ENCODE results near the gene HSPH1.
A peak's percentile ranks its signal among the peaks of the same experiment; 100 is the strongest.

Gene HSPH1

GRCh38 chr13:31107109-31107508, 54.6 kb downstream of the HSPH1 start:
- Histone ChIP-seq H2BK15ac (replicated peaks; ENCODE audit: low read depth) (no peak overlapping the region), H3K36me3 (ENCODE audit: control insufficient read depth, insufficient read depth, low read length) (no peaks in the 10 kb centered on the region), H3K9ac (ENCODE audit: low read length) (no peak overlapping the region), H4K5ac (ENCODE audit: low read length) (no peak overlapping the region), H3K79me2 (ENCODE audit: control insufficient read depth, insufficient read depth, low read length) (no peaks in the 10 kb centered on the region), H3K56ac (ENCODE audit: low read length) (no peak overlapping the region), H3K23ac (ENCODE audit: low read length) (no peak overlapping the region), H3K4me2 (ENCODE audit: low read length) (no peak overlapping the region), H3K27me3 (ENCODE audit: insufficient read depth, low read length, poor library complexity) (no peaks in the 10 kb centered on the region), H3K18ac (ENCODE audit: low read length) (no peak overlapping the region), H3K79me1 (ENCODE audit: low read length) (no peaks in the 10 kb centered on the region), H3K4ac (ENCODE audit: low read depth, low read length) (no peak overlapping the region), H3K27ac (ENCODE audit: low read depth, low read length) (no peak overlapping the region), H3K4me3 (ENCODE audit: low read length) (no peak overlapping the region), H2AK5ac (ENCODE audit: low read length) (no peak overlapping the region), H4K8ac (ENCODE audit: low read depth, low read length) (no peak overlapping the region), H2BK5ac (ENCODE audit: low read length) (no peak overlapping the region), H3K4me1 (ENCODE audit: control insufficient read depth, low read depth, low read length) (no peaks in the 10 kb centered on the region), H2BK120ac (ENCODE audit: low read depth, low read length) (no peak overlapping the region)
- no peak for DNase-seq
- WGBS (ENCODE audit: extremely low coverage, insufficient coverage, low lambda C conversion rate): no CpG with 5 or more reads among the region's 1 CpG

DNA sequence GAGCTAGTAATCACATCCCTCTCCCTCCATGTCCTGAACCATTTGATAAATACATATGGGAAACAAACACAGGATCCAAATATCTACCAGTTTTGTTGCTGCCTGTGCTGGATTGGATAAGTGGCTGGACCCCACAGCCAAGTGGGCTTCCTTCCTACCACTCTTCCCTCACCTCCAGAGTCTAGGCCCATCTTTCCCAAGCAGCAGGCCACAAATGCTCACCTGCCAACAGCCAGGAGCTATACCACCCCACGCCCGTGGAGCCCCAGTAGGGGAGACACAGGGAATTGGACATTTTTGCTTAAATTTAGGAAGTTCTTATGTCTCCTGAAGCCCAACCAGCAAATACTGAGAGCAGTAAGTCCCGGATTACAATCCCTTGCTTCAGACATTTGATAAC, 55.8 kb downstream of the HSPH1 start:
- Histone ChIP-seq H4K8ac (ENCODE audit: low read depth, low read length) (no peak overlapping the region), H2BK5ac (ENCODE audit: low read length) (no peak overlapping the region), H3K23ac (ENCODE audit: low read length) (no peak overlapping the region), H2BK15ac (replicated peaks; ENCODE audit: low read depth) (no peak overlapping the region), H3K4me2 (ENCODE audit: low read length) (no peak overlapping the region), H3K79me2 (ENCODE audit: control insufficient read depth, insufficient read depth, low read length) (no peaks in the 10 kb centered on the region), H3K4me1 (ENCODE audit: control insufficient read depth, low read depth, low read length) (peaks cover 2% of the 10 kb centered on the region), H4K5ac (ENCODE audit: low read length) (no peak overlapping the region), H3K18ac (ENCODE audit: low read length) (no peak overlapping the region), H3K9ac (ENCODE audit: low read length) (no peak overlapping the region), H3K4me3 (ENCODE audit: low read length) (no peak overlapping the region), H3K79me1 (ENCODE audit: low read length) (no peaks in the 10 kb centered on the region), H2BK120ac (ENCODE audit: low read depth, low read length) (no peak overlapping the region), H2AK5ac (ENCODE audit: low read length) (no peak overlapping the region), H3K27me3 (ENCODE audit: insufficient read depth, low read length, poor library complexity) (no peaks in the 10 kb centered on the region), H3K56ac (ENCODE audit: low read length) (no peak overlapping the region), H3K27ac (ENCODE audit: low read depth, low read length) (no peak overlapping the region), H3K36me3 (ENCODE audit: control insufficient read depth, insufficient read depth, low read length) (no peaks in the 10 kb centered on the region), H3K4ac (ENCODE audit: low read depth, low read length) (no peak overlapping the region)
- no peak for DNase-seq
- WGBS (ENCODE audit: extremely low coverage, insufficient coverage, low lambda C conversion rate): no CpG with 5 or more reads among the region's 3 CpGs

DNA sequence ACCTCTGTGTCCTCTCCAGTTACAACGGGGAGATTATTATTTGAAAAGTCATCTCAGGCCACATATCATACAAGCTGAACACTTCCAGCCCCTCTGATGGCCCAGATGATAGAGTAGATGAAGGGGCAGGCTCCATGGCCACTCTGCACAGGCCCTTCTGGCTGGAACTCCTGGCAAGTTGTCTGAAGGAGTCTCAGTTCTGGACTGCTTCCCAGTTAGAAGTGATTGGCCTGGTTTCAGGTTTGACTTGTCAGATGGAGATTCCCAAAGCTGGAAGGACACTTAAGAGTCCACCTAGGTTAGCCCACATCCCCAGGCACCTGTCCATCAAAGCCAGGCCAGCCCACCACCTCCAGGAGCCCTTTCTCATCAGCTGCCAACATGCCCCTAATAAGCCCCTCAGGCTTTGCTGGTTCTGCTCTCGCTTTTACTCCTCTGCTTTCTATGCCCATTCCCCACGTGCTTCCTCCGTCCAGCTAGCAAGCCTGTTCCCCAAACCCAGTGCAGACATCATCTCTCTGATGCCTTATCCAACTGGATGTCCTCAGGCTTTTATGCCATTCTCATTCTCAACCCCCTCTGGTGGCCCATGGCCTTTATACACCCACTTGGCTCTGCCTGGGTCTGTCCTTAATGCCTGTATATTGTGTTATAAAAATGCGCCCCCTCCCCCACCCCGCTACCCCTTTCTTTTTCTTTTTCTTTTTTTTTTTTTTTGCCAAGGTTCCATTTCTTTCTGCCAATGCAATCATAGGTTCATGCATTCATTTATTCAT, 56.5 kb downstream of the HSPH1 start:
- Histone ChIP-seq H3K27me3 (ENCODE audit: insufficient read depth, low read length, poor library complexity) (no peaks in the 10 kb centered on the region), H2BK5ac (ENCODE audit: low read length) (no peak overlapping the region), H3K79me2 (ENCODE audit: control insufficient read depth, insufficient read depth, low read length) (no peaks in the 10 kb centered on the region), H3K4me3 (ENCODE audit: low read length) (no peak overlapping the region), H3K9ac (ENCODE audit: low read length) (no peak overlapping the region), H4K8ac (ENCODE audit: low read depth, low read length) (no peak overlapping the region), H4K5ac (ENCODE audit: low read length) (no peak overlapping the region), H3K4me2 (ENCODE audit: low read length) (no peak overlapping the region), H3K4me1 (ENCODE audit: control insufficient read depth, low read depth, low read length) (peaks cover 2% of the 10 kb centered on the region), H3K56ac (ENCODE audit: low read length) (no peak overlapping the region), H3K4ac (ENCODE audit: low read depth, low read length) (no peak overlapping the region), H3K36me3 (ENCODE audit: control insufficient read depth, insufficient read depth, low read length) (no peaks in the 10 kb centered on the region), H3K27ac (ENCODE audit: low read depth, low read length) (no peak overlapping the region), H3K18ac (ENCODE audit: low read length) (no peak overlapping the region), H3K79me1 (ENCODE audit: low read length) (no peaks in the 10 kb centered on the region), H2BK15ac (replicated peaks; ENCODE audit: low read depth) (no peak overlapping the region), H3K23ac (ENCODE audit: low read length) (no peak overlapping the region), H2BK120ac (ENCODE audit: low read depth, low read length) (no peak overlapping the region), H2AK5ac (ENCODE audit: low read length) (no peak overlapping the region)
- peak; percentile 25 for DNase-seq
- WGBS (ENCODE audit: extremely low coverage, insufficient coverage, low lambda C conversion rate): no CpG with 5 or more reads among the region's 6 CpGs

DNA sequence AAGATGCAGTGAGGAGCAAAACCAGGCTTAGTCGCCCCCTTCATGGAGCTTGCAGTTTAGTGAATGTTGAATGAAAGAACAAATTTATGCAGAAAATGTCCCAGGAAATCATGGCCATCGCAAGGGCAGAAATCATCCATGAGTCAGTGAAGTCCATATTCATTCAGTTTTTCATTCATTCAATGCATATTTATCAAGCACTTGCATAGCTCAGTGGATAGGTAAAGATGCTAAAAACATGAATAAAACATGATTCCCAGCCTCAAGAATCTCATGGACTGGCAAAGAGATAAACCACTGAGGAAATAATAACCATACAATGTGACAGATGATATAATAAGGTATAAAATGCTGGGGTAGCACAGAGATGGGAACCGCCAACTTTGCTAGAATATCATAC, 58.8 kb downstream of the HSPH1 start:
- Histone ChIP-seq H2BK15ac (replicated peaks; ENCODE audit: low read depth) (no peak overlapping the region), H3K27me3 (ENCODE audit: insufficient read depth, low read length, poor library complexity) (no peaks in the 10 kb centered on the region), H3K56ac (ENCODE audit: low read length) (no peak overlapping the region), H3K4me1 (ENCODE audit: control insufficient read depth, low read depth, low read length) (peaks cover 2% of the 10 kb centered on the region), H2AK5ac (ENCODE audit: low read length) (no peak overlapping the region), H3K4ac (ENCODE audit: low read depth, low read length) (no peak overlapping the region), H4K8ac (ENCODE audit: low read depth, low read length) (no peak overlapping the region), H3K4me3 (ENCODE audit: low read length) (no peak overlapping the region), H3K23ac (ENCODE audit: low read length) (no peak overlapping the region), H2BK120ac (ENCODE audit: low read depth, low read length) (no peak overlapping the region), H3K4me2 (ENCODE audit: low read length) (no peak overlapping the region), H2BK5ac (ENCODE audit: low read length) (no peak overlapping the region), H3K79me2 (ENCODE audit: control insufficient read depth, insufficient read depth, low read length) (no peaks in the 10 kb centered on the region), H3K79me1 (ENCODE audit: low read length) (no peaks in the 10 kb centered on the region), H3K18ac (ENCODE audit: low read length) (no peak overlapping the region), H4K5ac (ENCODE audit: low read length) (no peak overlapping the region), H3K9ac (ENCODE audit: low read length) (no peak overlapping the region), H3K27ac (ENCODE audit: low read depth, low read length) (no peak overlapping the region), H3K36me3 (ENCODE audit: control insufficient read depth, insufficient read depth, low read length) (no peaks in the 10 kb centered on the region)
- WGBS (ENCODE audit: extremely low coverage, insufficient coverage, low lambda C conversion rate): no CpG with 5 or more reads among the region's 3 CpGs
- no peak for DNase-seq

GRCh38 chr13:31101472-31102170, 60.1 kb downstream of the HSPH1 start:
- DNase-seq: no peak
- H3K4ac ChIP-seq (ENCODE audit: low read depth, low read length): no peak overlapping the region
- H4K8ac ChIP-seq (ENCODE audit: low read depth, low read length): no peak overlapping the region
- no peak overlapping the region for H3K56ac ChIP-seq (ENCODE audit: low read length)
- H3K9ac ChIP-seq (ENCODE audit: low read length): no peak overlapping the region
- no peak overlapping the region for H3K4me3 ChIP-seq (ENCODE audit: low read length)
- no peaks in the 10 kb centered on the region for H3K79me2 ChIP-seq (ENCODE audit: control insufficient read depth, insufficient read depth, low read length)
- H3K23ac ChIP-seq (ENCODE audit: low read length): no peak overlapping the region
- H3K36me3 ChIP-seq (ENCODE audit: control insufficient read depth, insufficient read depth, low read length): no peaks in the 10 kb centered on the region
- no peaks in the 10 kb centered on the region for H3K79me1 ChIP-seq (ENCODE audit: low read length)
- no peaks in the 10 kb centered on the region for H3K27me3 ChIP-seq (ENCODE audit: insufficient read depth, low read length, poor library complexity)
- no peak overlapping the region for H2BK15ac ChIP-seq (replicated peaks; ENCODE audit: low read depth)
- H2BK120ac ChIP-seq (ENCODE audit: low read depth, low read length): no peak overlapping the region
- no peak overlapping the region for H2AK5ac ChIP-seq (ENCODE audit: low read length)
- WGBS (ENCODE audit: extremely low coverage, insufficient coverage, low lambda C conversion rate): no CpG with 5 or more reads among the region's 7 CpGs
- H2BK5ac ChIP-seq (ENCODE audit: low read length): no peak overlapping the region
- no peak overlapping the region for H4K5ac ChIP-seq (ENCODE audit: low read length)
- no peak overlapping the region for H3K18ac ChIP-seq (ENCODE audit: low read length)
- H3K4me2 ChIP-seq (ENCODE audit: low read length): no peak overlapping the region
- H3K27ac ChIP-seq (ENCODE audit: low read depth, low read length): no peak overlapping the region
- H3K4me1 ChIP-seq (ENCODE audit: control insufficient read depth, low read depth, low read length): peaks cover 7% of the 10 kb centered on the region

Data from mesendoderm (in vitro differentiated cells).